Thyroid gland (tissue), 4 donors: ENCODE measurements around the gene TALDO1.

ENCODE experiments used
- POLR2A ChIP-seq, 2 donors: fragments of 450-650 bp; IDR thresholded peaks; one replicate each; pipeline ENCODE4 v1.6.1; 2017; ENCODE audit warnings: antibody characterized with exemption in 2 of 2, mild to moderate bottlenecking in 2 of 2, moderate library complexity in 1 of 2
- TF ChIP-seq, protein P1 (sequence below), 6 experiments: fragments of 200-600 bp in 3 of 6; fragments of 450-650 bp in 3 of 6; sonication (generic) in 3 of 6; IDR thresholded peaks; one replicate each; pipeline ENCODE4 v1.5.1; 2016 to 2019; ENCODE audit warnings: antibody characterized with exemption in 6 of 6, mild to moderate bottlenecking in 2 of 6, inconsistent platforms in 1 of 6, moderate library complexity in 1 of 6

DNA sequence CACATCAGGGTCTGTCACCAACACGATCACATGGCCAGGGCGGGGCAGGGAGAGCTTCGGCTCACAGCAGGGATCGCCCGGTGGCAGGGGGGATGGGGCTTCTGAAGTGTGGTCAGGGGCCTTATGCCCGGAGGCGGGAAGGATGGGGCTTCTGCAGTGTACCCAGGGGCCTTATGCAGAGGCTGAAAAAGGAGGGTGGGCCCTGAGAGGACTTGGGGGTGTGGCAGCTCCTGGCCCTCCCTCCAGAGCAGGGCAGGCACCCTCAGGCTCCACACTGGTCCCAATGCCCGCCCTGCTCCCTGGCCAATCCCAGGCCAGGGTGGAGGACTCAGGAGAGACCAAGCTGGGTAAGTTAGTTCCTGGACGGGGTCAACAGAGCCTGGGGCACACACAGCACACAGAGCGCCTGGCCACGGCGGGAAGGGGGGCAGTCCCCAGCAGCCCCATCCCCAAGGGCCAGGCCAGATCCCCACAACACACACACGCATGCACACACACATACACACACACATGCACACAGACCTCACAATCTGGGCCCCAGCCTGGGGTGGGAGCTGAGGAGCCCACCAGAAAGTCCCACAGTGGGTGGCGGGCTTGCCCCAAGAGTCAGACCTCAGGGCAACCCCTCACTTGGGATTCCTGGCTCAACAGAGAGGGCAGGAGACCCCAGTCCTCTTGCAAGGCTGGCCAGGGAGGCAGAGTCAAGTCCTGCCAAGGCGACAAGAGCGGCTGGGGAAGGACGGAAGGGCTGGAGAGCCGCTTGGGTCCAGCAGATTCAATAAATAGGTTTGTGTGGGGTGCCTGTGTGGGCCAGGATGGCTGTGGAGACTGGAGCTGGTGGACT lies 43.7 kb downstream of the TALDO1 start:
- TF ChIP-seq, protein P1, sequence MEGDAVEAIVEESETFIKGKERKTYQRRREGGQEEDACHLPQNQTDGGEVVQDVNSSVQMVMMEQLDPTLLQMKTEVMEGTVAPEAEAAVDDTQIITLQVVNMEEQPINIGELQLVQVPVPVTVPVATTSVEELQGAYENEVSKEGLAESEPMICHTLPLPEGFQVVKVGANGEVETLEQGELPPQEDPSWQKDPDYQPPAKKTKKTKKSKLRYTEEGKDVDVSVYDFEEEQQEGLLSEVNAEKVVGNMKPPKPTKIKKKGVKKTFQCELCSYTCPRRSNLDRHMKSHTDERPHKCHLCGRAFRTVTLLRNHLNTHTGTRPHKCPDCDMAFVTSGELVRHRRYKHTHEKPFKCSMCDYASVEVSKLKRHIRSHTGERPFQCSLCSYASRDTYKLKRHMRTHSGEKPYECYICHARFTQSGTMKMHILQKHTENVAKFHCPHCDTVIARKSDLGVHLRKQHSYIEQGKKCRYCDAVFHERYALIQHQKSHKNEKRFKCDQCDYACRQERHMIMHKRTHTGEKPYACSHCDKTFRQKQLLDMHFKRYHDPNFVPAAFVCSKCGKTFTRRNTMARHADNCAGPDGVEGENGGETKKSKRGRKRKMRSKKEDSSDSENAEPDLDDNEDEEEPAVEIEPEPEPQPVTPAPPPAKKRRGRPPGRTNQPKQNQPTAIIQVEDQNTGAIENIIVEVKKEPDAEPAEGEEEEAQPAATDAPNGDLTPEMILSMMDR (IDR thresholded peaks at IDR 0.05): no peak
- TF ChIP-seq POLR2A (IDR thresholded peaks at IDR 0.05): no peak
